ENCODE results near the gene TCEA3. TPM values are rescaled to one million over a fixed set of nuclear protein-coding genes. Genes with fewer than 3 reads are reported as not detected.

The TCEA3 gene
- total and polyA plus RNA-seq, 10 of the 15 experiments (the other 5 are each of a cell fraction or from before 2014, with no cell fraction given) = 0.06 to 0.23 (median 0.08) TPM; not detected in 7

GRCh38 chr1:23337869-23338268 lies 86.7 kb downstream of the TCEA3 start:
- Histone ChIP-seq H3K9ac (ENCODE audit: control insufficient read depth, insufficient read depth, low read length) (no peak overlapping the region), H3K4me1 (ENCODE audit: control insufficient read depth, insufficient read depth, low read length) (peaks cover 3% of the 10 kb centered on the region; the same call in 1 of the 2 replicates), H3K9me3 (replicated peaks; ENCODE audit: control insufficient read depth, insufficient read depth, low read length) (no peaks in the 10 kb centered on the region), H4K20me1 (ENCODE audit: control insufficient read depth, insufficient read depth) (peaks cover 17% of the 10 kb centered on the region; the same call in 1 of the 2 replicates), H3K79me2 (ENCODE audit: control insufficient read depth, insufficient read depth, low read length) (peaks cover 67% of the 10 kb centered on the region), H3K27ac (ENCODE audit: control insufficient read depth, insufficient read depth) (no peak overlapping the region), H3K4me2 (ENCODE audit: control insufficient read depth, insufficient read depth) (no peak overlapping the region), H3K36me3 (ENCODE audit: control insufficient read depth in 2 of 2, insufficient read depth in 2 of 2, low read length in 1 of 2) (peaks cover 2 to 27% of the 10 kb centered on the region in 2 experiments), H3K27me3 (replicated peaks in 1 of 2; ENCODE audit: control insufficient read depth in 2 of 2, insufficient read depth in 2 of 2, low read length in 1 of 2) (no peaks in the 10 kb centered on the region), H3K4me3 (no peak overlapping the region), H2AFZ (ENCODE audit: control insufficient read depth, low read depth, low read length) (no peak overlapping the region)
- ChIA-PET RAD21 (ENCODE audit: unreplicated experiment) (interaction anchor here (1.1 kb wide), 1 partner anchor 30 kb away, joined by 3 read pairs; no protein-coding TSS in a partner anchor), SMC1A (ENCODE audit: uncharacterized antibody, unreplicated experiment) (interaction anchor here (0.7 to 1.2 kb wide), 4 partner anchors 19 to 65 kb away, joined by 3 to 4 read pairs (median 4); no protein-coding TSS in a partner anchor), CTCF (interaction anchor here (1.6 to 2.0 kb wide), 2 partner anchors 8 to 66 kb away, joined by 4 to 9 read pairs; no protein-coding TSS in a partner anchor), POLR2A (interaction anchor here (1.1 to 1.5 kb wide), 3 partner anchors 9 to 34 kb away, joined by 3 to 5 read pairs (median 4); no protein-coding TSS in a partner anchor)
- intact Hi-C loops (cut with micrococcal nuclease; ENCODE audit: unreplicated experiment) (no loop called here), in situ Hi-C loops (cut with MboI) (no loop called here)
- no peak for TF ChIP-seq SREBF2 (IDR thresholded peaks at IDR 0.05; ENCODE audit: low read length)
- TF ChIP-seq JUND (IDR thresholded peaks at IDR 0.05; ENCODE audit: low read depth, low read length) = no peak
- no peak for TF ChIP-seq NKRF (conservative IDR thresholded peaks at IDR 0.05)
- no peak for FAIRE-seq
- no TSS peak for BruUV-seq (replicated peaks)
- WGBS (ENCODE audit: insufficient coverage, insufficient replicate concordance, low lambda C conversion rate, missing lambda C conversion rate) = 92% methylated on average over 2 of the region's 2 CpGs
- no peak for DNase-seq (ENCODE audit: low read depth, low spot score)
- no peak for ATAC-seq

GRCh38 chr1:23331713-23332112 lies 92.8 kb downstream of the TCEA3 start:
- H3K4me3 ChIP-seq = no peak overlapping the region
- no peaks in the 10 kb centered on the region for H3K9me3 ChIP-seq (replicated peaks; ENCODE audit: control insufficient read depth, insufficient read depth, low read length)
- CTCF ChIA-PET = no interaction called here
- no peak overlapping the region for H2AFZ ChIP-seq (ENCODE audit: control insufficient read depth, low read depth, low read length)
- no peaks in the 10 kb centered on the region for H3K27me3 ChIP-seq (replicated peaks in 1 of 2; ENCODE audit: control insufficient read depth in 2 of 2, insufficient read depth in 2 of 2, low read length in 1 of 2)
- H3K4me1 ChIP-seq (ENCODE audit: control insufficient read depth, insufficient read depth, low read length) = no peaks in the 10 kb centered on the region
- no peak for TF ChIP-seq BHLHE40 (IDR thresholded peaks at IDR 0.05; ENCODE audit: borderline replicate concordance in 1 of 2, low read depth in 2 of 2, low read length in 1 of 2)
- no peak for TF ChIP-seq NR2C1 (IDR thresholded peaks at IDR 0.05)
- TF ChIP-seq RAD51 (IDR thresholded peaks at IDR 0.05) = no peak
- TF ChIP-seq FOXK2 (IDR thresholded peaks at IDR 0.05) = no peak
- no peak for TF ChIP-seq SREBF2 (IDR thresholded peaks at IDR 0.05; ENCODE audit: low read length)
- TF ChIP-seq NBN (IDR thresholded peaks at IDR 0.05) = no peak
- TF ChIP-seq ZBED1 (IDR thresholded peaks at IDR 0.05; ENCODE audit: borderline replicate concordance) = no peak
- intact Hi-C loops (cut with micrococcal nuclease; ENCODE audit: unreplicated experiment) (no loop called here), in situ Hi-C loops (cut with MboI) (no loop called here)
- FAIRE-seq = no peak
- RAD21 ChIA-PET (ENCODE audit: unreplicated experiment) = no interaction called here
- no peak overlapping the region for H3K27ac ChIP-seq (ENCODE audit: control insufficient read depth, insufficient read depth)
- SMC1A ChIA-PET (ENCODE audit: uncharacterized antibody, unreplicated experiment) = no interaction called here
- H3K79me2 ChIP-seq (ENCODE audit: control insufficient read depth, insufficient read depth, low read length) = peaks cover 13% of the 10 kb centered on the region
- ATAC-seq = no peak
- DNase-seq (ENCODE audit: low read depth, low spot score) = no peak
- no peak overlapping the region for H3K4me2 ChIP-seq (ENCODE audit: control insufficient read depth, insufficient read depth)
- POLR2A ChIA-PET = interaction anchor here (0.7 to 0.8 kb wide), 2 partner anchors 14 to 67 kb away, joined by 3 read pairs; no protein-coding TSS in a partner anchor
- H3K9ac ChIP-seq (ENCODE audit: control insufficient read depth, insufficient read depth, low read length) = no peak overlapping the region
- no TSS peak for BruUV-seq (replicated peaks)
- no peaks in the 10 kb centered on the region for H4K20me1 ChIP-seq (ENCODE audit: control insufficient read depth, insufficient read depth)
- peaks cover 6 to 56% of the 10 kb centered on the region in 2 experiments for H3K36me3 ChIP-seq (ENCODE audit: control insufficient read depth in 2 of 2, insufficient read depth in 2 of 2, low read length in 1 of 2)
- WGBS (ENCODE audit: insufficient coverage, insufficient replicate concordance, low lambda C conversion rate, missing lambda C conversion rate) = 90% methylated on average over 8 of the region's 8 CpGs
